ENCODE results near the gene BACH1.
A peak's percentile ranks its signal among the peaks of the same experiment; 100 is the strongest.

Gene BACH1

DNA sequence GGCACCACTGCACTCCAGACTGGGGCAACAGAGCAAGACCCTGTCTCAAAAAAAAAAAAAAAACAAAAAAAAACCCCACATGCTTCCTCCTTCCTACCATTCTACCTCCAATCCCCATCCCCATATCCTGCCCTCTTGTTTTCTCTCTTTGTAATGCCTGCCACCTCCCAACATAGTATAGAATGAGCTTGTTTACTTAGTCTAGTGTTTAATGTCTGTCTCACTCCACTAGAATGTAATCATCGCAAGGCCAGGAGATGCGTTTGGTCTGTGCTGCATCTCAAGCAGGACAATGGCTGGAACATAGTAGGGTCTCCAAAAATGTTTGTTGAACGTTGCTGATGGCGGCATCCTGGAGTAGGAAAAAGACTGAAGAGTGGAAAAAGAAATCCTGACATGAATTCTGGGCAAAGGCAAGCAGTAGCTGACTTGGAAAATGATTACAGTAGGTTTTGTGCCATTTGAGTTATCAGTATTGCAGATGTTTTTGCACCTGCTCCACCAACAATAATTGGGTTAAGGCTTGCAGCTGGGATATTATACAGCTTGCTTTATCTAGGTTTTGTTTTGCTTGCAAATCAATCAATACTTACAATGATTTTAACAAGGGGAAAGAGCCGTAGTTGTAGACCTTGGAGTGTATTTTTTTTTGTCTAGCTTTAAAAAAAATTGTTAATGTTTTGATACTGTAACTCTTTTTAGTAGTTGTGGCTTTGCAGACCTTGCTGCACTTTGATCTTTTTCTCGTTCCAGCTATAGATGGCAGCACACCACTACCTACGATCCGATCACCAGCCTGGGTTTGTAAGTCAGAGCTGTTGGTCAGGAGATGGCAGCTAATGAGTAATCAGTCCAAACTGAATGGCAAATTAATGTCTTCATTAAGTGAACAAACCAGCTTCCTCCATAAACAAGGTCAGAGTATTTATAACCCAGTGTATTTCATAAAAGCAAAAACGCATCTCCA, 62.4 kb downstream of the BACH1 start:
- no peak for DNase-seq (ENCODE audit: low read depth)
- H3K4me3 ChIP-seq (ENCODE audit: low read depth, low read length), result no peak overlapping the region
- TF ChIP-seq, protein P1, sequence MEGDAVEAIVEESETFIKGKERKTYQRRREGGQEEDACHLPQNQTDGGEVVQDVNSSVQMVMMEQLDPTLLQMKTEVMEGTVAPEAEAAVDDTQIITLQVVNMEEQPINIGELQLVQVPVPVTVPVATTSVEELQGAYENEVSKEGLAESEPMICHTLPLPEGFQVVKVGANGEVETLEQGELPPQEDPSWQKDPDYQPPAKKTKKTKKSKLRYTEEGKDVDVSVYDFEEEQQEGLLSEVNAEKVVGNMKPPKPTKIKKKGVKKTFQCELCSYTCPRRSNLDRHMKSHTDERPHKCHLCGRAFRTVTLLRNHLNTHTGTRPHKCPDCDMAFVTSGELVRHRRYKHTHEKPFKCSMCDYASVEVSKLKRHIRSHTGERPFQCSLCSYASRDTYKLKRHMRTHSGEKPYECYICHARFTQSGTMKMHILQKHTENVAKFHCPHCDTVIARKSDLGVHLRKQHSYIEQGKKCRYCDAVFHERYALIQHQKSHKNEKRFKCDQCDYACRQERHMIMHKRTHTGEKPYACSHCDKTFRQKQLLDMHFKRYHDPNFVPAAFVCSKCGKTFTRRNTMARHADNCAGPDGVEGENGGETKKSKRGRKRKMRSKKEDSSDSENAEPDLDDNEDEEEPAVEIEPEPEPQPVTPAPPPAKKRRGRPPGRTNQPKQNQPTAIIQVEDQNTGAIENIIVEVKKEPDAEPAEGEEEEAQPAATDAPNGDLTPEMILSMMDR (IDR thresholded peaks at IDR 0.05; ENCODE audit: low read depth, low read length, missing control alignments), result peak; percentile 23
- in situ Hi-C loops (cut with HindIII; ENCODE audit: low sequenced_read_pairs), result loop anchor here (5.0 kb wide), 1 partner anchor 264 kb away; no protein-coding TSS in a partner anchor

DNA sequence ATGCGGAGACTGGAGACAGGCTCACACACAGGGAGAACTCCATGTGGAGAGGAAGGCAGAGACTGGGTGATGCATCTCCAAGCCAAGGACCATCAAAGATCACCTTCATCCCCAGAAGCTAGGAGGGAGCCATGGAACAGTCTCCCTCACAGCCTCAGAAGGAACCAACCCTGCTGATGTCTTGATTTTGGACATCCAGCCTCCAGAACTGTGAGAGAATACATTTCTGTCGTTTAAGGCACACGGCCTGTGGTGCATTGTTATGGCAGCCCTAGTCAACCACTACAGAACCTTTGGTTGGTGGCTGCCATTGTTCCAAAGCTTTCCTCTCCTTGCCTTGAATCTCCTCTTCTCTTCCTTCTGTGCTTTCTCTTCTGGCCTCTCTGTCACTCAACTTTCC, 64.0 kb downstream of the BACH1 start:
- no peak overlapping the region for H3K4me3 ChIP-seq (ENCODE audit: low read depth, low read length)
- in situ Hi-C loops (cut with HindIII; ENCODE audit: low sequenced_read_pairs), result loop anchor here (5.0 kb wide), 1 partner anchor 265 kb away; no protein-coding TSS in a partner anchor
- DNase-seq (ENCODE audit: low read depth), result no peak
- TF ChIP-seq, protein P1 (IDR thresholded peaks at IDR 0.05; ENCODE audit: low read depth, low read length, missing control alignments), result no peak

- no peak overlapping the region for H3K4me3 ChIP-seq (ENCODE audit: low read depth, low read length)
- no peak for DNase-seq (ENCODE audit: low read depth)
- in situ Hi-C loops (cut with HindIII; ENCODE audit: low sequenced_read_pairs), result no loop called here
- TF ChIP-seq, protein P1 (IDR thresholded peaks at IDR 0.05; ENCODE audit: low read depth, low read length, missing control alignments), result no peak
These were observed 67.0 kb downstream of the BACH1 start for GRCh38 chr21:29365661-29366265.

DNA sequence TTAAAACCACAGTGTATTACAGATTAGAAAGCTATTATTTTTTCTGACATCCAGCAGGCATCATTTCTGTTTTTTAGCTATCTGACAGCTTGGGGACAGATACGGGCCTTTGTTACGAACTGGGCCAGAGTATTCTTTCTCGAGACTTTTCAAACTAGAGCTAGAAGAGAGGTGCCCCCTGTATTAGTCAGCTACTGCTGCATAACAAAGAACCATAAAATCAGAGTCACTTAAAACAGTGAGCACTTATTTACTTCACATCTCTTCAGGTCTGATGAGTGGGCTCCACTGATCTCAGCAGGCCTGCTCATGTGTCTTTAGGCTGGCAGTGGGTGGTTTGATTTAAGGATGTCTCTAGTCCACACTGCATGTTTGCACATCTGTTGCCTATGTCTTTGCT, 67.8 kb downstream of the BACH1 start:
- in situ Hi-C loops (cut with HindIII; ENCODE audit: low sequenced_read_pairs), result no loop called here
- no peak for DNase-seq (ENCODE audit: low read depth)
- TF ChIP-seq, protein P1 (IDR thresholded peaks at IDR 0.05; ENCODE audit: low read depth, low read length, missing control alignments), result no peak
- H3K4me3 ChIP-seq (ENCODE audit: low read depth, low read length), result no peak overlapping the region

DNA sequence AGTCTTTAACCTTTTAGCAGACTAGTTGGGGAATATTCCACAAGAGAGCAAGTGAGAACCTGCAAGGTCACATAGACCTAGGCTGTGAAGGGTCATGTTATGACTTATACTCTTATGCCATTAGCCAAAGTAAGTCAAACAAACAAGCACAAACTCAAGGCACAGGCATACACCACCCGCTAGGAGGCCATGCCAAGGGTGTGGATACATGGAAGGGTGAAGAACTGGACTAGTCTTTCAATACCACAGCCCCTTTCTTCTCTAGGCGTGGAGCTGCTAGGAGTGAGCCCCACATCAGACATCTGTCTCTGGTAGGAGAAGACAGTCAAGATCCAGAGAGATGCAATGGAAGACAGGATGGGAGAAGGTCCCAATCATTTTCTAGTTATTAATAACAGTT, 68.6 kb downstream of the BACH1 start:
- DNase-seq (ENCODE audit: low read depth), result no peak
- in situ Hi-C loops (cut with HindIII; ENCODE audit: low sequenced_read_pairs), result no loop called here

GRCh38 chr21:29368906-29369305, 70.2 kb downstream of the BACH1 start:
- TF ChIP-seq, protein P1 (IDR thresholded peaks at IDR 0.05; ENCODE audit: low read depth, low read length, missing control alignments), result no peak
- DNase-seq (ENCODE audit: low read depth), result no peak
- in situ Hi-C loops (cut with HindIII; ENCODE audit: low sequenced_read_pairs), result no loop called here
- no peak overlapping the region for H3K4me3 ChIP-seq (ENCODE audit: low read depth, low read length)

More for the DNA sequence above, 68.6 kb downstream of the BACH1 start:
- H3K4me3 ChIP-seq (ENCODE audit: low read depth, low read length), result no peak overlapping the region
- TF ChIP-seq, protein P1 (IDR thresholded peaks at IDR 0.05; ENCODE audit: low read depth, low read length, missing control alignments), result no peak
